Measurements from ENCODE around the gene YBX2.

YBX2 gene

GRCh38 chr17:7326186-7326585, 31.7 kb upstream of the YBX2 start:
- Histone ChIP-seq H3K27me3 (ENCODE audit: insufficient read depth, poor library complexity, severe bottlenecking) (no peaks in the 10 kb centered on the region), H3K27ac (replicated peaks) (no peak overlapping the region), H3K4me3 (replicated peaks; ENCODE audit: insufficient read depth, low read length) (no peak overlapping the region)
- DNase-seq (ENCODE audit: low read depth in 1 of 2, low spot score in 1 of 2): no peak
- TF ChIP-seq CTCF (IDR thresholded peaks at IDR 0.05; ENCODE audit: insufficient read depth, low read length): no peak
- TF ChIP-seq POLR2AphosphoS5 (IDR thresholded peaks at IDR 0.05; ENCODE audit: low read depth): no peak
- TF ChIP-seq SPI1 (IDR thresholded peaks at IDR 0.05; ENCODE audit: borderline replicate concordance, low read depth): no peak
- no peak for TF ChIP-seq GABPA (IDR thresholded peaks at IDR 0.05; ENCODE audit: low read depth)
- no peak for TF ChIP-seq REST (IDR thresholded peaks at IDR 0.05; ENCODE audit: insufficient replicate concordance, low read depth)

DNA sequence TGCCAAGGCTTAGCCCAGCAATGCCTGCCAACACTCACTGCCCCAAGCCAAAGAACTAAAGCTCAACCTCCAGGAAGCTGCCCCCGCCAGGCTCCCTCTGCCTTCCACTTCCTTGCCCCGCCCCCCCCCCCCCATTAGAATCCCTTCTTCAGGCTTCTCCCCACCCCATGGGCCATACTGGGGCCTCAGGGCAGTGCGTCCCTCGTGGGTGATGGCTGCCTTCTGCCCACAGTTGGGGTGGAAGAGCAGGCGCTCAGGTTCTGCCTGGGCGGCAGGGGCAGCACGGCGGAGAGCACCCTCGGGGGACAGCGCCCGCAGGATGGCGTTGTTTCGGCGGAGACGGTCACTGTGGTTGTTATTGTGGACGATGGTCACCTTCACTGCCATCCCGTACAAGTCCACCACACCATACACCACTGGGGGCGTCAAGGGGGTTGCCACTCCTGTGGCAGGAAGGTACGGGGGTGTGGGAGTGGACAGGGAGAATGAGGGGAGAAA, 30.6 kb upstream of the YBX2 start:
- H3K27ac ChIP-seq (replicated peaks): no peak overlapping the region
- TF ChIP-seq GABPA (IDR thresholded peaks at IDR 0.05; ENCODE audit: low read depth) (no peak), POLR2AphosphoS5 (IDR thresholded peaks at IDR 0.05; ENCODE audit: low read depth) (no peak), CTCF (IDR thresholded peaks at IDR 0.05; ENCODE audit: insufficient read depth, low read length) (no peak), SPI1 (IDR thresholded peaks at IDR 0.05; ENCODE audit: borderline replicate concordance, low read depth) (no peak), REST (IDR thresholded peaks at IDR 0.05; ENCODE audit: insufficient replicate concordance, low read depth) (no peak)
- no peaks in the 10 kb centered on the region for H3K27me3 ChIP-seq (ENCODE audit: insufficient read depth, poor library complexity, severe bottlenecking)
- DNase-seq (ENCODE audit: low read depth in 1 of 2, low spot score in 1 of 2): no peak
- H3K4me3 ChIP-seq (replicated peaks; ENCODE audit: insufficient read depth, low read length): no peak overlapping the region

DNA sequence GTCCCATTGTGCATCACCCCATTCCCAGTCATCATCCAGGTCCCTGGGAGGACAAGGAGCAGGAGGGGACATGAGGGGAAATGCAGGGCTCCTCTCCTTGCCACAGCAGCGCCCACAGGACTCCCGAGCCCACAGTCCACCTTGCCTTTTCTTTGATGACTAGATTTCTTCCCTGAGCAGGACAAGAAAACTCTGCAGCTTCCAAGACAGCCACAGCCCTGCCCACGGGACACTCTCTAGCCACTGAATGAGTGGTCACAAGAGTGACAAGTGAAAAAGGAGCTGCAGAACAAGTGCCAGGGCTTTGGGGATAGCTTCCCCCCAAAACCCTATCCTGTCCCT, 30.0 kb upstream of the YBX2 start:
- TF ChIP-seq REST (IDR thresholded peaks at IDR 0.05; ENCODE audit: insufficient replicate concordance, low read depth): no peak
- no peak for TF ChIP-seq SPI1 (IDR thresholded peaks at IDR 0.05; ENCODE audit: borderline replicate concordance, low read depth)
- TF ChIP-seq POLR2AphosphoS5 (IDR thresholded peaks at IDR 0.05; ENCODE audit: low read depth): no peak
- TF ChIP-seq GABPA (IDR thresholded peaks at IDR 0.05; ENCODE audit: low read depth): no peak
- no peak for TF ChIP-seq CTCF (IDR thresholded peaks at IDR 0.05; ENCODE audit: insufficient read depth, low read length)
- DNase-seq (ENCODE audit: low read depth in 1 of 2, low spot score in 1 of 2): no peak
- no peaks in the 10 kb centered on the region for H3K27me3 ChIP-seq (ENCODE audit: insufficient read depth, poor library complexity, severe bottlenecking)
- H3K4me3 ChIP-seq (replicated peaks; ENCODE audit: insufficient read depth, low read length): no peak overlapping the region
- H3K27ac ChIP-seq (replicated peaks): no peak overlapping the region

Measured in HL-60 (cell line).